SK-N-MC (cell line): ENCODE measurements around the gene WNT3.

Experiments
- EZH2 ChIP-seq: fragments of 200-600 bp; sonication (generic); IDR thresholded peaks from one replicate; pipeline ENCODE4 v1.6.1; 2017; ENCODE audit warnings: antibody characterized with exemption
- FOXP2 ChIP-seq: optimal IDR thresholded peaks from 2 replicates; pipeline ENCODE3; 2011; ENCODE audit warnings: mild to moderate bottlenecking, moderate library complexity; ENCODE audit not compliant: insufficient read depth; ENCODE audit errors: extremely low read length, control extremely low read depth
- POLR2AphosphoS5 ChIP-seq: IDR thresholded peaks from 2 replicates; pipeline ENCODE4 v1.6.1; 2012; ENCODE audit warnings: mild to moderate bottlenecking, low read depth, low read length, borderline replicate concordance

- TF ChIP-seq POLR2AphosphoS5, result no peak
- TF ChIP-seq EZH2, result no peak
- TF ChIP-seq FOXP2, result no peak
Measured at GRCh38 chr17:46819906-46820351, 1.4 kb upstream of the WNT3 start.
